ENCODE measurements around the gene CTIF.

Gene CTIF

GRCh38 chr18:48794251-48794970 lies 255.6 kb downstream of the CTIF start:
- no peak for DNase-seq

- no peak for DNase-seq
Observed at GRCh38 chr18:48795696-48796095, 256.9 kb downstream of the CTIF start.

DNA sequence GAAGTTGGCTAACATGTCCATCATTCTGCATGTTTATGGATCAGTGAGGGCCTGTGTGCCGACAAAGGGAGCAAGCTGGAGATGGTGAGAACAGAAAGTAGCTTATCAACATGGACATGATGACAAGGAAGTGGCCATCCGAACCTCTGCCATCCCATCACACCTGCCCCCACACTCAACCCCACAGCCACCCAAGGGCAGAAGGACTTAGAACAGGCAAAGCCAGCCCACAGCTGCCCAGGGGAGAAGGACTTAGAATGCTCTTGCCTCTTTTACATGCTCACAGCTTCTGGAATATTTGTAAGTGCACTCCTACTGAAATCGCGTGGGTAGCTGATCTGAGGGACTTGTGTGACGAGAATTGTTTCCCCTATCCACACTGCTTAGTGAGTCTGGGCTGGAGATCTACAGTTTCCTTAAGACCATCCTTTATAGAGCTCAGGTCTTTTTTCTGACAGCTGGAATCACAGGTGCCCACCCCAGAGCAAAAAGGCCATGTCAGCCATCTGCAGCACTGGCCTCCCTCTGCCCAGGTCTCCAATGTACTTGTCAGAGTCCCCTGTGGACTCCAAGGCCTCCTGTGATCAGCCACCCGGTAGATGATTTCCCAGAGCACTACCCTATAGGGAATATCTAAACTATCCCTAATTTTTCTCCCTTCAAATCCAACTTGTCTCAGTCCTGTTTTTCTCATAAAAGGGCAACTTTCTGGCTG lies 257.8 kb downstream of the CTIF start:
- DNase-seq, result no peak

DNA sequence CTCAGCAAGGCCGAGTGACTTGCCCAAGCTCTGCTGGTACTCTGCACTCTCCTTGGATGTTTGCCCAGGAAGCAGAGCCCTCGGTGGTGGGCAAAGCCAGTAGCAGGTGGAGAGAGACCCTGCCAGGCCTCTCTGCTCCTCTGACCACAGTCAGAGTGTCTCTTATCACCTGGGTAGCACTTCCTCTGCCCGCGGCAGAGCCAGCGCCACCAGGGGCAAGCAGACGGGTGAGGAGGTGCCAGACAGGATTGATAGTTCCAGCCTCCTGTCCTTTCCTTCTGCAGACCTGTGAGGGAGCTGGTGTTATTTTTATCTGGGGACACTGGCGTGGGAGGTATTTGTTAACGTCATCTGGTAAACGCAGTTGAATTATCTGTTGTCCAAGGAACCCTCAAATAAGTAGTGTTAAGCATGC lies 259.0 kb downstream of the CTIF start:
- no peak for DNase-seq

GRCh38 chr18:48798334-48799245 lies 259.8 kb downstream of the CTIF start:
- DNase-seq, result no peak

GRCh38 chr18:48799724-48800315 lies 261.0 kb downstream of the CTIF start:
- DNase-seq, result no peak

DNA sequence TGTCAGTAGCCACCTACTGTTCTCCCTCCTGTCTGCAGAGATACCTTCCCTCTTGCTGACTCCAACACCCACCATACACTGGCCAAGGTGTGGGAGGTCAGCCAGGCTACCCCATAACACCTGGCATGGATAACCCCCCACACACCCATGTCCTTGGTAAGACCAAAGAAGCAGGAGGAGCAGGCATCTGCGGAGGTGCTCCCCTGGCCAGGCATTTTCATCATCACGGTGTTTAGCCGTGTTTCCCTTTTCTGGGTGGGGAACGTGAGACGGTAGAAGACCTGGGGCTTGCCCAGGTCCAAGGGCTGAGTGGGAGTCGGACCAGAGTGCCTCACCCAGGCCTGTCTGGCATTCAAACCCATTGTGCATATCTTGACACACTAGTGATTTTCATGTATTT lies 261.6 kb downstream of the CTIF start:
- no peak for DNase-seq

DNA sequence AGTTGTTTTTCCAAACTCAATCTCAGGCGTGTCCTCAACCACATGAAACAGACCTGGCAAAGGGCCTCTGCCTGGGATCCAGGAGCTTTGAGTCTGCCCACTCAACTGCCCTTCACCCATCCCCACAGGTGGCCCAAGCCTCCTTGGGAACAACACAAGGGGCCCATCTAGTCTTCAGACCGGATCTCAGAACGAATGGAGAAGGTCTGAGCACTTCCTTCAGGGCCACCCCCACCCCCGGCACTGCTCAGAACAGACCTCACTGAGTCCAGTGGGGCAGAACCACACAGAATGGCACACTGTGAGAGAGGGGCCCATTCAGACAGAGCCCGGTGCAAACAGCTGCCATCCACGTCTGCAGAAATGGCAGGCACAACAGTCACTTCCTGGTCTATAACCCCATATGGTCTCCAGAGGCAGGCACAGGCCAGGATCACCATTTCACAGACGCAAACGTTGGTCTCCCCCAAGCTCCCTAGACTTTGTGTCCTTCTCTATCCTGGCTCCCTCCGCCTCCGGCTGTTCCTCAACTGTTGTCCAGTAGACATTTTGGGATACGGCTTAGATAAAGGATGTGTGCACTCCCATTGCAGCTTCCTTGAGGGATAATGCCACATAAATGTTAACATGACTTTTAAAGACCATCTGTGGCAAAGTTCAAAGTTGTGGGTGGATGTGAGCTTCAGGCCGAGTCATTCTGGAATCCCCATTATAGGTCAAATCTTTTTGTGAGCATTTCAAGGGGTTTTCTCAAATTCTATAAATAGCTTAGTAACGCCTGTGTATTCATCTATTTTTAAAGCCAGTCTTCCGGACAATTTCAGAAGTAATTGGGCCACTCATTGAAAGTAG lies 262.3 kb downstream of the CTIF start:
- DNase-seq, result peak; percentile 34

- no peak for DNase-seq
Observed at GRCh38 chr18:48801728-48802542, 263.1 kb downstream of the CTIF start.

DNA sequence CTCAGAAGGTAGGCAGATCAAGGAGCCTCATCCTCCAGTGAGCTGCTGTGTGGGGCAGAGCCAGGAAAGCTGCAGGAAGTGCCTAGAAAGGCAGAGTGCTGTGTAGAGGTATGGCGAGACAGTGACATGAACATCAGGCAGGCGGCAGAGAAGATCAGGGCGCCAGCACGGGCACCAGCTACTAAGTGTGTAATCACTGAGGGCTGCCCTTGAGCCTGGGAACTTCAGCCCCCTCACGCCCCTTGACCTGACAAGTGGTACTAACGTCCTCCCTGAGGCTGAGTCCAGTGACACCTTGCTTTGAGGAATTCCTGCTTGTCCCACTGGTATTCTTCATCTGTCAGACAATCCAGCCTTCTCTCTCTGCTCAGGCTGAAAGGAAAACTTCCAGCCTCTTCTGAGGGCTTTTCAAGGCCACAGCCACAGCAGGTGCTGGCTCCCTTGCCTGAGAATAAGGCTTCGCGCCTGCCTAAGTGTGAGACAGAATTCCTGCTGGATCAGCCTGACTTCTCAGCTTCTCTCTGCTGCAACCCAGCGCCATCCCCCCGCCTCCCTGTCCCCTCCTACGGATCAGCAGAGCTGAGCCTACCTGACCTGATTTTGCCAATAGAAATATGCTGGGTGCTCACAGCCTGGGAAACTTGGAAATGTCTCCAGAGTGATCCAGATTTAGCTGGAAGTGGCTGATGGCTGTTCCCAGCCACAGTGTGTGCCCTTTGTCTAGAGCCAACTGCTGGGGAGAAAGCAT lies 263.9 kb downstream of the CTIF start:
- no peak for DNase-seq

DNA sequence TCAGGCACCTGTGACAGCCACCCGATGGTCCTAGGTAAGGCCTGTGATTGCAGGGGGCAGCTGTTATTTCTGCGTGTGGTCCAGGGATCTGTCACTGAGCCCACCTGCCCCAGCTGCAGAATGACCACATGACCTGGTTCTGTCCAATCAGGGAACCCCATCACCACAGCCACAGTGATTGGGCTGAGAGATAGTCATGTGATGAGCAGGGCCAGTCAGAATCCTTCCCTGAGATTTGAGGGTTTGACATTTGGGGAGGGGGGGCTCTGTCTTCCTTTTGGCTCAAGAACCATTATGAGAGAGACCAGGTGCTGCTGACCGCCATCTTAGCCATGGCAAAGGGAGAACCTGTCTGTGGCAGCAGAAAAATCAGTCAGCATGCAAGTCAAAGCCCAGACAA lies 264.7 kb downstream of the CTIF start:
- no peak for DNase-seq

DNA sequence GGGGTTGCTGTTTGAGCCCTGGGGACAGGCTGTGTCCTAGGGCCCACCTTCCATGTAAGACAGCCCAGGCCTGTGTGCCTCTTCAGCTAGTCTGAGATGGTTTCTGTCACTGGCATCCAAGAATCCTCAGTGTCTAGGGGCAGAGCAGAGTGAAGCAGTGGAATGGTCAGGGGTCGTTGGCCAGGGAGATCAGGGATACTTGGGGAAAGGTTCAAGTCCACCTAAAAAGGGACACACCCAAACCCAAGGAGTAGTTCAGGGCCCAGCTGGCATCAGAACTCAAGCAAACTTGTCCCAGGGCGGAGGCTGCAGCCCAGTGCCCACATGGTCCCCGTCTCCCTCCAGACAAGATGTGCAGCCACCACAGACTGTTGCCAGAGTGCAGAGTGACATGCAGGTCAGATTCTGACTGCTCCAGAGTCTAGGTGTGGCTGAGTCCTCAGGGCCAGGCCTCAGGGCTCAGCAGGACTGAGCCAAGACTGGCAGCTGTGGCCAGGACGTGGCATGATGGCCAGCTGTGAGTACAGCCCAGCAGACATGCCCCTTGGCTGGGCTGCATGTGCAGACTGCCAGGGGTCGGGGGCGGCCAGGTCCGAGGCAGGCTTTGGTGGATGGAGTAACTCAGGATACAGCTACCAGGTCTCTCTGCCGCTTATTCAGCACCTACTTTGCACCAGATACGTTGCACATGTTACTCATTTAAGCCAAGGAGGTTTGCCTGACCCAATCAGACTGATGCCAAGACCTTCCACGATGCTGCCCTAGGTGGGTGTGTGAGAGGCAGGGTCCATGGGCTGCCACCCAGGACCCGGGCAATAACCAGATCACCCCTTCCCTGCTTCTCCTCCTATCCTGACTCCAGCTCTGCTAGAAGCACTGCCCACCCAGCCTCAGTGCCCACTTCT lies 265.4 kb downstream of the CTIF start:
- DNase-seq, result no peak

GRCh38 chr18:48804856-48805610 lies 266.2 kb downstream of the CTIF start:
- DNase-seq, result no peak

GRCh38 chr18:48805826-48806535 lies 267.1 kb downstream of the CTIF start:
- DNase-seq, result no peak

DNA sequence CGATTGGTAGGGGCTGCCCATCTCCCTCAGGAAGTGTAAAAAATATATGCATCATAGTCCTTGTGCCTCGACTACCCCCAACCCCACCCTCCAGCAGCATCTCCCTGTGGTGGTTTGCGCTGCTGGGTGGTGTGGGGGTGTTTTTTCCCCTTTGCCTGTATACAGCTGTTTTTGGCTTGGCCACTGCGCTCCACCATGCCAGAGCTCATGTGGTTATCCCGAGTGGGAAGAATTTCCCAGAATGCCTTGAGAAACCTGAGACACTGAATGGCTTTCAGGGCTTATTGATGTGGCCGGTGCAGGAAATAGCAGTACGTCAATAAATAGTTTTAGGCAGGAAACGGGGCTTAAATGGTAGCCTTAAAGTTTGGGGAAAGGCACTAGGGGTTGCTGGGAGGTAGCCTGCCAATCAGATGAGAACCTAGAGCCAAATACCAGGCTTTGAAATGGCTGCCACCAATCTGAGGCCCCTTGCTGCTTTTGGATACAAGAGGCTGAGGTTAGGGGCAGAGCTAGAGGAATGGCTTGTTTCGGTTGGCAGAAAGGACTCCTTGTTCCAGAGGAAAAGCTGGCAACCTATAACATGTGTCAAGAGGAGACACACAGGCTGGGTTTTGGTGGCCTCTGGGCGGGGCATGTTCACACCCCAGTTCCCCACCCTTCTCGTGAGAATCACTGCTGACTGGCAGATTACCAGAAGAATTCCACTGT lies 267.9 kb downstream of the CTIF start:
- peak; percentile 15 for DNase-seq

DNA sequence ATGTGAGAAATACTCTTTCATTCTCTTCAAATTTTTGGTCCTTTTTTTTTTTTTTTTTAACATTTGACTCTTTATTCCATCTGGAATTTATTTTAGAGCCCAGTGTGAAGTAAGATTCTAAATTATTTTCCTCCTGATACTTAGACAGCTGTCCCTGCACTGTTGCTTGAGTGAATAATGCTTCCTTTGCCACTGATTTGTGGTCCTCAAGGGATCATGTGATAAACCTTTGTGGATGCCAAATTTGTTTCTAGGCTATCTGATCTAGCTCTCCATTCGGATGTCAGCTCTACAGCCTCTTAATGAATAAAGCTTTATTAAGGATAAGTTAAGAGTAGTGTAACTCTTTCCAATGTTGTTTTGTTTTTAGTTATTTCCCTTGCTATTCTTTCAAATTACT lies 269.6 kb downstream of the CTIF start:
- DNase-seq, result no peak

- no peak for DNase-seq
Observed at GRCh38 chr18:48809365-48809764, 270.5 kb downstream of the CTIF start.

Measured in activated CD4-positive, alpha-beta T cell treated with anti-CD3 and anti-CD28 coated beads, Interleukin-2, Interleukin-6, amounts not matched to agents 100 ng/mL and 50 ng/mL, durations not matched to agents 16 hours and 8 hours (primary cell).